Trophoblast cell (in vitro differentiated cells and primary cell): Measurements from ENCODE around the gene DEPDC5. TPM values are rescaled to one million over a fixed set of nuclear protein-coding genes. Genes with fewer than 3 reads are reported as not detected.
"Not testable (repeated sequence)": the region's sequence is repeated elsewhere in the genome, so short reads cannot be mapped to it uniquely, and the experiment has no call there.

ENCODE experiments used
- DNase-seq, 2 donors: peaks; one replicate each; pipeline ENCODE4 v3.0.0-alpha.2; 2016
- H2AFZ ChIP-seq: 2 replicates; pipeline ENCODE4 v1.6.1; 2013; ENCODE audit warnings: low read length, moderate library complexity, mild to moderate bottlenecking; ENCODE audit not compliant: insufficient read depth, poor library complexity
- H2AK5ac ChIP-seq: 2 replicates; pipeline ENCODE4 v1.6.1; 2013; ENCODE audit warnings: mild to moderate bottlenecking, low read length
- H2BK120ac ChIP-seq: 2 replicates; pipeline ENCODE4 v1.6.1; 2013; ENCODE audit warnings: low read length, mild to moderate bottlenecking, moderate library complexity; ENCODE audit not compliant: insufficient read depth, poor library complexity
- H2BK12ac ChIP-seq: 2 replicates; pipeline ENCODE4 v1.6.1; 2013; ENCODE audit warnings: mild to moderate bottlenecking, low read length, moderate library complexity
- H2BK5ac ChIP-seq: 2 replicates; pipeline ENCODE4 v1.6.1; 2013; ENCODE audit warnings: low read length, low read depth, moderate library complexity, mild to moderate bottlenecking; ENCODE audit not compliant: poor library complexity
- H3K14ac ChIP-seq: 2 replicates; pipeline ENCODE4 v1.6.1; 2013; ENCODE audit warnings: mild to moderate bottlenecking, low read length
- H3K18ac ChIP-seq: 2 replicates; pipeline ENCODE4 v1.6.1; 2013; ENCODE audit warnings: mild to moderate bottlenecking, low read length
- H3K23ac ChIP-seq: 2 replicates; pipeline ENCODE4 v1.6.1; 2013; ENCODE audit warnings: low read length
- H3K27ac ChIP-seq: 2 replicates; pipeline ENCODE4 v1.5.1; 2013; ENCODE audit warnings: low read depth, mild to moderate bottlenecking, inconsistent platforms, low read length, moderate library complexity
- H3K27me3 ChIP-seq: 2 replicates; pipeline ENCODE4 v1.6.1; 2013; ENCODE audit warnings: inconsistent platforms, mild to moderate bottlenecking, low read length, moderate library complexity; ENCODE audit not compliant: insufficient read depth
- H3K36me3 ChIP-seq, 2 experiments: 1 replicate in 1 of 2; 2 replicates in 1 of 2; pipeline ENCODE4 v1.6.1; 2013; ENCODE audit warnings: low read length in 2 of 2, mild to moderate bottlenecking in 2 of 2, moderate library complexity in 1 of 2; ENCODE audit not compliant: insufficient read depth in 2 of 2, control insufficient read depth in 1 of 2
- H3K4ac ChIP-seq: 2 replicates; pipeline ENCODE4 v1.6.1; 2013; ENCODE audit warnings: low read depth, mild to moderate bottlenecking, low read length, moderate library complexity
- H3K4me1 ChIP-seq, 2 experiments: 1 replicate in 1 of 2; 2 replicates in 1 of 2; pipeline ENCODE4 v1.6.1; 2013; ENCODE audit warnings: low read length in 2 of 2, mild to moderate bottlenecking in 2 of 2, moderate library complexity in 1 of 2; ENCODE audit not compliant: insufficient read depth in 2 of 2, control insufficient read depth in 1 of 2
- H3K4me2 ChIP-seq: 2 replicates; pipeline ENCODE4 v1.6.1; 2013; ENCODE audit warnings: inconsistent platforms, mild to moderate bottlenecking, low read length, moderate library complexity
- H3K4me3 ChIP-seq: 2 replicates; pipeline ENCODE4 v1.5.1; 2013; ENCODE audit warnings: mild to moderate bottlenecking, low read depth, low read length, inconsistent platforms
- H3K79me1 ChIP-seq: one replicate; pipeline ENCODE4 v1.6.1; 2013; ENCODE audit warnings: low read length
- H3K79me2 ChIP-seq: 2 replicates; pipeline ENCODE4 v1.6.1; 2013; ENCODE audit warnings: low read length, mild to moderate bottlenecking; ENCODE audit not compliant: control insufficient read depth, insufficient read depth, poor library complexity
- H3K9ac ChIP-seq: 2 replicates; pipeline ENCODE4 v1.6.1; 2013; ENCODE audit warnings: mild to moderate bottlenecking, low read length
- H3K9me3 ChIP-seq: 2 replicates; pipeline ENCODE4 v1.6.1; 2013; ENCODE audit warnings: low read depth, mild to moderate bottlenecking, control low read depth, inconsistent platforms, low read length; ENCODE audit not compliant: insufficient read depth
- H4K12ac ChIP-seq: 2 replicates; pipeline ENCODE4 v1.6.1; 2013; ENCODE audit warnings: low read depth, mild to moderate bottlenecking, low read length, moderate library complexity
- H4K8ac ChIP-seq: 2 replicates; pipeline ENCODE4 v1.6.1; 2013; ENCODE audit warnings: low read depth, mild to moderate bottlenecking, low read length, moderate library complexity
- H4K91ac ChIP-seq: one replicate; pipeline ENCODE4 v1.6.1; 2013; ENCODE audit warnings: low read depth, mild to moderate bottlenecking, low read length, moderate library complexity
- WGBS: extraction: QIAGEN DNeasy Blood & Tissue Kit; methylation state at CpG from one replicate; pipeline ENCODE4 v1.1.7; 2013; ENCODE audit warnings: missing lambda C conversion rate; ENCODE audit not compliant: insufficient read length, insufficient coverage; ENCODE audit errors: extremely low coverage; 5-methylcytosine and 5-hydroxymethylcytosine counted together
- polyA plus RNA-seq: library from polyadenylated mRNA; stranded (reverse); fragments of 200-250 nt; gene quantifications from 2 replicates; pipeline ENCODE4 v1.2.3, GENCODE V29; 2013

Gene DEPDC5
- polyA plus RNA-seq: 11.8 and 13.4 TPM in 2 replicates

DNA sequence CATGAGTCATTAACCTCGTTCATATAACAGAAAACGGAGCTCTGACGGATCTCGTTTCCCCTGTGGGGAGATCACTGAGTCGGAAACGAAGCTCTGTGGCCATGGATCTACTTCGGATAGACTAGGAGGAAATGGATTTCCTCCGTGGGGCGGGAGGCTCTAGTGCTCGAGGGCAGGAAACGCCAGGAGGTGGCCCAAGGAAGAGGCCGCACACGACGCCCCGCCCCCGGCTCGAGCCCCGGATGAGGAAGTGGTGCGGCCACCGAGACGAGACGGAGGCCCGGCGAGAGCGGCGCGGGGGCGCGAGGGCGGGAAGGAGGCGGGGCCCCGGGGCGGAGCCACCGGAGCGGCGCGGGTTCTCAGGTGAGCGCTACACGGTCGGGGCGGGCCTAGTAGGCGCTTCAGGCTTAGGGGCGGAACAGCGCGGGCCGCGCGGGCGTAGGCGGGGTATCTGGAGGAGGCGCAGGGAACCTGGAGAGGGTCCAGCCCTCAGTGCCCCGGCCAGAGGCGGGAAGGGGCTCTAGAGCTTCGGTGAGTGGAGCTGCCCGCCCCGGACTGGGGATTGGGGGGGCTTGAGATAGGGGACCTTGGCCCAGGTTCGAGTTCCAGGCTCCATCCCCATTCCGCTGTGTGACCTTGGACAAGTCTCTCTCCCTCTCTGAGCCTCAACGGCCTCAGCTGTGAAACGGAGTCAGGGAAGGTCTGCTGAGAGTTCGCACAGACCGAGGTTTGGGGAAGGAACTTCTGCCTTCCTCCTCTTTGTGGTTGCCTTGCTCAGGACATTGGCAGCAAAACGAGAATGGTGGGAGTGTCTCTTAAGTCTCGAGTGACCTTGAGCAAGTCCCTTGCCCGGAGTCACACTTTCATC is at the start of gene DEPDC5:
DEPDC5 (plus strand) TSS at position 386 of the 868 bp plus-strand sequence. CDS start 903 bp downstream, outside the sequence.
- H3K9ac ChIP-seq: peak within 1 kb of the TSS; percentile 76
- H3K18ac ChIP-seq: peak within 1 kb of the TSS; percentile 84
- H3K4ac ChIP-seq: peak within 1 kb of the TSS; percentile 71
- H3K9me3 ChIP-seq: no peaks in the 10 kb centered on the region
- H3K14ac ChIP-seq: peak within 1 kb of the TSS; percentile 92
- DNase-seq: peak; percentile 94 to 99
- H2BK12ac ChIP-seq: peak within 1 kb of the TSS; percentile 12
- peak within 1 kb of the TSS; percentile 97 for H4K8ac ChIP-seq
- peak within 1 kb of the TSS; percentile 74 for H2AFZ ChIP-seq
- H3K4me2 ChIP-seq: peak within 1 kb of the TSS; percentile 88
- H3K4me3 ChIP-seq: peak within 1 kb of the TSS; percentile 78
- peak within 1 kb of the TSS; percentile 86 for H4K12ac ChIP-seq
- WGBS: no CpG with 5 or more reads among the region's 65 CpGs
- peak within 1 kb of the TSS; percentile 80 for H2AK5ac ChIP-seq
- no peak within 1 kb of the TSS for H3K23ac ChIP-seq
- peak within 1 kb of the TSS; percentile 83 for H2BK120ac ChIP-seq
- peak within 1 kb of the TSS; percentile 91 for H4K91ac ChIP-seq
- no peaks in the 10 kb centered on the region for H3K27me3 ChIP-seq
- H3K79me1 ChIP-seq: peaks cover 20% of the 10 kb centered on the region
- peaks cover under 1 to 8% of the 10 kb centered on the region in 2 experiments for H3K36me3 ChIP-seq
- peak within 1 kb of the TSS; percentile 99 for H3K27ac ChIP-seq
- H2BK5ac ChIP-seq: peak within 1 kb of the TSS; percentile 93
- H3K4me1 ChIP-seq: peaks cover 9 to 11% of the 10 kb centered on the region in 2 experiments
- H3K79me2 ChIP-seq: peaks cover 15% of the 10 kb centered on the region

DNA sequence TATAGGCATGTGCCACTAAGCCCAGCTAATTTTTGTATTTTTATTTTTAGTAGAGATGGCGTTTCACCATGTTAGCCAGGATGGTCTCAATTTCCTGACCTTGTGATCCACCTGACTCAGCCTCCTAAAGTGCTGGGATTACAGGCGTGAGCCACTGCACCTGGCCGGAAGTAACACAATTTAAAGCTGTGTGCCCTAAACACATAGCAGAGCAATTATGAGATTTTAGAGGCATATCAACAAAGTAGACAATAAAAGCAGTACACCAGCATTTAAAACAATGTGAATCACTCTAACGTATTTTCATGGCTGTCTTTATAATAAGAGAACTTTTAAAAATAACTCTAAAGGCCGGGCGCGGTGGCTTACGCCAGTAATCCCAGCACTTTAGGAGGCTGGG is 46.3 kb upstream of the DEPDC5 start:
- no peak overlapping the region for H2BK12ac ChIP-seq
- WGBS: no CpG with 5 or more reads among the region's 8 CpGs
- H3K9ac ChIP-seq: no peak overlapping the region
- no peak overlapping the region for H3K14ac ChIP-seq
- H3K27ac ChIP-seq: no peak overlapping the region
- no peak overlapping the region for H3K4me3 ChIP-seq
- DNase-seq: no peak
- H3K9me3 ChIP-seq: no peaks in the 10 kb centered on the region
- H2BK120ac ChIP-seq: no peak overlapping the region
- no peak overlapping the region for H4K12ac ChIP-seq
- H2AFZ ChIP-seq: no peak overlapping the region
- H3K27me3 ChIP-seq: no peaks in the 10 kb centered on the region
- no peak overlapping the region for H3K23ac ChIP-seq
- H3K4me1 ChIP-seq: no peaks in the 10 kb centered on the region
- no peak overlapping the region for H2BK5ac ChIP-seq
- no peak overlapping the region for H2AK5ac ChIP-seq
- H3K4ac ChIP-seq: no peak overlapping the region
- no peaks in the 10 kb centered on the region for H3K79me2 ChIP-seq
- H3K18ac ChIP-seq: no peak overlapping the region
- H4K91ac ChIP-seq: no peak overlapping the region
- no peaks in the 10 kb centered on the region for H3K79me1 ChIP-seq
- no peak overlapping the region for H4K8ac ChIP-seq
- peaks cover 38 to 39% of the 10 kb centered on the region in 2 experiments for H3K36me3 ChIP-seq
- no peak overlapping the region for H3K4me2 ChIP-seq

DNA sequence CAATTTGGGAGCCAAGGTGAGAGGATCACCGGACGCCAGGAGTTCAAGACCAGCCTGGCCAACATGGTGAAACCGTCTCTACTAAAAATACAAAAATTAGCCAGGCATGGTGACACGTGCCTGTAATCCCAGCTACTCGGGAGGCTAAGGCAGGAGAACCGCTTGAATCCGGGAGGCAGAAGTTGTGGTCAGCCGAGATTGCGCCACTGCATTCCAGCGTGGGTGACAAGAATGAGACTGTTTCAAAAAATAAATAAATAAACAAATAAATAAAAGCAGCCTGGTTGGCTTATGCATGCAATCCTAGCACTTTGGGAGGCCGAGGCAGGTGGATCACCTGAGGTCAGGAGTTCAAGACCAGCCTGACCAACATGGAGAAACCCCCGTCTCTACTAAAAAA is 42.6 kb upstream of the DEPDC5 start:
- not testable (repeated sequence) for H2BK120ac ChIP-seq, H4K8ac ChIP-seq, H3K9ac ChIP-seq, H3K9me3 ChIP-seq, H2AFZ ChIP-seq, H4K91ac ChIP-seq, H3K4me2 ChIP-seq, H3K27ac ChIP-seq, H4K12ac ChIP-seq, H3K79me1 ChIP-seq, H2BK12ac ChIP-seq, H2BK5ac ChIP-seq, H3K4me1 ChIP-seq, H2AK5ac ChIP-seq, H3K27me3 ChIP-seq, H3K4ac ChIP-seq, H3K14ac ChIP-seq, H3K4me3 ChIP-seq, H3K23ac ChIP-seq, H3K18ac ChIP-seq, H3K79me2 ChIP-seq
- WGBS: no CpG with 5 or more reads among the region's 12 CpGs
- peak; percentile 45 to 58 for DNase-seq
- H3K36me3 ChIP-seq: peaks cover 29 to 51% of the 10 kb centered on the region in 2 experiments

DNA sequence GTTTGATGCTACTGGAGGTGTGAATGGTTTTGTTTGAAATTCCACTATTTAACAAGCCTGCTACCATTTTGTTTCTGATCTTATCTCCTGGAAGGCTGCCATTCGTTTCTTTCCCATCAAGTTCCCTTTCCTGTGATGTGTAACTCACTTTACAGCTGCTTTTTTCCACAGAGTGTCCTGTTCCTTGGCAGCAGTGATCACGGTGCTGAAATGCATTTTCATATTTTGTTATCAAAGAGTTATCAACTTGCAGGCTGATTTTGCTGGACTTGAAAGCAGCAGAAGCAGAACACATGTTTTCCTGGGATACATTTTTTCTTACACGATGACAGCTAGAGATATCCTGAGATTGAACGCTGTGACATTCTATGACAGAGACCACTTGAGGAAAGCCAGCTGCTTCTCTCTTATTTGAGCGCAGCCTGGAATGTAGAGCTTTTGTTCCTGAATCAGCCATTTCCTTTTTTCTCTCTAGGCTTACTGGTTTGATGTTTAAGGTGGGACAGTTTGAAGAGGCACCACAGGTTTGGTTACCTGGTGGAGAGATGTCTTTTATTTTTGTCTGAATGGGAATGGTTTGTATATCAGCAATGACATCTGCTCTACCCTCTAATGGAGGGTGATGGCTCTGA is 38.6 kb upstream of the DEPDC5 start:
- H3K4me1 ChIP-seq: no peaks in the 10 kb centered on the region
- H3K4ac ChIP-seq: no peak overlapping the region
- H2BK5ac ChIP-seq: no peak overlapping the region
- no peak overlapping the region for H2BK120ac ChIP-seq
- no peaks in the 10 kb centered on the region for H3K9me3 ChIP-seq
- H3K23ac ChIP-seq: no peak overlapping the region
- no peak overlapping the region for H3K4me3 ChIP-seq
- no peaks in the 10 kb centered on the region for H3K79me2 ChIP-seq
- H3K18ac ChIP-seq: no peak overlapping the region
- H2AK5ac ChIP-seq: no peak overlapping the region
- H3K36me3 ChIP-seq: peaks cover 20 to 48% of the 10 kb centered on the region in 2 experiments
- H3K4me2 ChIP-seq: no peak overlapping the region
- WGBS: no CpG with 5 or more reads among the region's 5 CpGs
- no peak for DNase-seq
- H2BK12ac ChIP-seq: no peak overlapping the region
- no peak overlapping the region for H3K9ac ChIP-seq
- H2AFZ ChIP-seq: no peak overlapping the region
- H3K79me1 ChIP-seq: no peaks in the 10 kb centered on the region
- H4K12ac ChIP-seq: no peak overlapping the region
- H4K8ac ChIP-seq: no peak overlapping the region
- H3K14ac ChIP-seq: no peak overlapping the region
- H3K27me3 ChIP-seq: no peaks in the 10 kb centered on the region
- no peak overlapping the region for H3K27ac ChIP-seq
- no peak overlapping the region for H4K91ac ChIP-seq
